ENCODE measurements around the gene PKP3. TPM values are rescaled to one million over a fixed set of nuclear protein-coding genes. Genes with fewer than 3 reads are reported as not detected.

Gene PKP3
- total and polyA plus RNA-seq, 9 of the 15 experiments (the other 6 are each of a cell fraction or from before 2014, with no cell fraction given): 0.11 to 110 (median 30.7) TPM

GRCh38 chr11:392102-392777 is 1.8 kb upstream of the PKP3 start:
- no peaks in the 10 kb centered on the region for H3K9me3 ChIP-seq (replicated peaks; ENCODE audit: control insufficient read depth, insufficient read depth, low read depth, low read length)
- intact Hi-C loops (cut with micrococcal nuclease) (loop anchor here (5.0 kb wide), 1 partner anchor 55 kb away; no protein-coding TSS in a partner anchor), in situ Hi-C loops (cut with MboI) (no loop called here)
- no peak overlapping the region for H2AFZ ChIP-seq (ENCODE audit: low read depth, low read length)
- no peak overlapping the region for H3K4me3 ChIP-seq
- H3K27me3 ChIP-seq (ENCODE audit: control insufficient read depth in 2 of 2, insufficient read depth in 2 of 2, low read length in 2 of 2): no peaks in the 10 kb centered on the region
- WGBS (ENCODE audit: insufficient coverage, low coverage, missing lambda C conversion rate): 93% methylated on average over 18 of the region's 36 CpGs
- peaks cover 19% of the 10 kb centered on the region; the same call in 2 of the 3 replicates for H3K36me3 ChIP-seq (ENCODE audit: control insufficient read depth, insufficient read depth, low read length)
- TF ChIP-seq SP2 (IDR thresholded peaks at IDR 0.05; ENCODE audit: extremely low read depth, low read depth, low read length, poor library complexity, severe bottlenecking) (no peak), MEF2D (tag; conservative IDR thresholded peaks at IDR 0.05; ENCODE audit: low read depth) (no peak), ZBTB33 (CRISPR knock-in tag; IDR thresholded peaks at IDR 0.05) (0 out of 2 replicates have a peak, but pooled peaks have one; percentile 42), ZNF740 (CRISPR knock-in tag; IDR thresholded peaks at IDR 0.05) (peak; percentile 55; the same call in 1 of the 2 replicates), ZNF740 (tag; IDR thresholded peaks at IDR 0.05) (no peak), RBFOX2 (IDR thresholded peaks at IDR 0.05; ENCODE audit: low read depth, low read length) (peak; percentile 41; the same call in 1 of the 2 replicates)
- BruUV-seq (replicated peaks): no TSS peak
- peak overlapping the region in 1 of 2 experiments; percentile 45; a peak in 1 of 4 replicates for H3K9ac ChIP-seq (ENCODE audit: insufficient read depth in 1 of 2, low read depth in 2 of 2, low read length in 2 of 2)
- FAIRE-seq (no peak), DNase-seq (ENCODE audit: extremely low read depth in 1 of 4, low spot score in 3 of 4) (no peak), ATAC-seq (no peak)
- H3K79me2 ChIP-seq (ENCODE audit: control insufficient read depth, insufficient read depth, low read length): peaks cover 35% of the 10 kb centered on the region
- peaks cover 27 to 74% of the 10 kb centered on the region in 2 experiments for H3K4me1 ChIP-seq (replicated peaks in 1 of 2; ENCODE audit: control insufficient read depth in 2 of 2, insufficient read depth in 2 of 2, low read length in 2 of 2)
- ChIA-PET POLR2A (interaction anchor here (0.5 to 0.6 kb wide), 2 partner anchors 32 to 56 kb away, joined by 3 read pairs; no protein-coding TSS in a partner anchor), CTCF (ENCODE audit: low intra/inter-chr PET ratio) (interaction anchor here (0.6 kb wide), 2 partner anchors 24 to 123 kb away, joined by 3 to 4 read pairs; no protein-coding TSS in a partner anchor)
- no peaks in the 10 kb centered on the region for H3K9me1 ChIP-seq (ENCODE audit: control insufficient read depth, insufficient read depth, low read length)
- H3K27ac ChIP-seq (ENCODE audit: extremely low read depth, low read depth, low read length): no peak overlapping the region
- no peaks in the 10 kb centered on the region for H4K20me1 ChIP-seq (replicated peaks; ENCODE audit: control insufficient read depth, insufficient read depth, low read length)
- H3K4me2 ChIP-seq (ENCODE audit: insufficient read depth, low read length): no peak overlapping the region

All from K562 (cell line).